Measurements from ENCODE around the gene ASXL1.

DNA sequence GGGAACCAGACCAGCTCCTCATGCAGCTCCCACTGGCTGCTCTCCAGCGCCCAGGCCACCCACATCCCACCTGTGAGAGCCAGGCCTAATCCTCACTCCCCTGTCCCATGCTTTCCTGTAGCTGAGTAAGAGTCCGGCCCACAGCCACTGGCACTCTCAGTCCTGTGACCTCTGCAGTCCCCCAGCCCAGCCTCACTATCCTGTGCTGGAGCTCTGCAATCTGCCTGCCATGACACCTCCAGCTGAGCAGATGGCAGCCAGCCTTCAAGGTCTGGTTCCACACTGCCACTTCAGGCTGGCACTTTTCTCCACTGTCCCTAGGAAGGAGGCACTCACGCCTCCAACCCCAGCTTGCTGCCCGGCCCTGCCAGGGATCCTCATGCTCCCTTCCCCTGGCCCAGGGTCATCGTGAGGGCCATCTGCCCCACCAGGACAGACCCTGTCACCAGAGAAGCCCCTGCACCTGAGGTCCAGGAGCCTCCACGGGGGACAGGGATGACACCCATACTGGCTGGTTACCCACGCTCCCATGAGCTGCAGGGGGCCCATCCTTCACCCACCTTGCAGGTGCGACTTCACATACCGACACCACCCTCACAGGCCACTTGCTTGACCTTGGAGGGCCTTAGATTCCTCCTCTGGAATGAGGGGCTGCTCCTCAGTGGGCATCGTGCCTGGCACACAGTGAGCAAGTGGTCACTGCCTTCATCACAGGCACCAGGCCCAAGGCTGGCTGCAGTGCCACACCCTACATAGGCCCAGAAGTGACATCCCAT, 100.1 kb downstream of the ASXL1 start:
- no peak for TF ChIP-seq CTCF (conservative IDR thresholded peaks at IDR 0.05; ENCODE audit: low read depth in 2 of 2)
- no peak for TF ChIP-seq EZH2 (IDR thresholded peaks at IDR 0.05; ENCODE audit: low read depth, unreplicated experiment)

Measured in GM23338 (cell line).